HG02798 (cell line): ENCODE measurements around the gene DUX4.
"Not testable (repeated sequence)": the region's sequence is repeated elsewhere in the genome, so short reads cannot be mapped to it uniquely, and the experiment has no call there.

Experiments used
- ATAC-seq: cut with Tn5 transposase; IDR thresholded peaks from one replicate; pipeline ENCODE4 v1.9.1; 2021; ENCODE audit warnings: mild to moderate bottlenecking; ENCODE audit not compliant: unreplicated experiment, poor library complexity

DUX4 gene

DNA sequence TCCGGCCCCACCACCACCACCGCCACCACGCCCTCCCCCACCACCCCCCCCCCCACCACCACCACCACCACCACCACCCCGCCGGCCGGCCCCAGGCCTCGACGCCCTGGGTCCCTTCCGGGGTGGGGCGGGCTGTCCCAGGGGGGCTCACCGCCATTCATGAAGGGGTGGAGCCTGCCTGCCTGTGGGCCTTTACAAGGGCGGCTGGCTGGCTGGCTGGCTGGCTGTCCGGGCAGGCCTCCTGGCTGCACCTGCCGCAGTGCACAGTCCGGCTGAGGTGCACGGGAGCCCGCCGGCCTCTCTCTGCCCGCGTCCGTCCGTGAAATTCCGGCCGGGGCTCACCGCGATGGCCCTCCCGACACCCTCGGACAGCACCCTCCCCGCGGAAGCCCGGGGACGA, at the start of gene DUX4:
Gene DUX4 (plus strand): TSS at position 347 of the 400 bp plus-strand sequence. CDS start 0 bp downstream, at position 347.
- ATAC-seq, result not testable (repeated sequence)

DNA sequence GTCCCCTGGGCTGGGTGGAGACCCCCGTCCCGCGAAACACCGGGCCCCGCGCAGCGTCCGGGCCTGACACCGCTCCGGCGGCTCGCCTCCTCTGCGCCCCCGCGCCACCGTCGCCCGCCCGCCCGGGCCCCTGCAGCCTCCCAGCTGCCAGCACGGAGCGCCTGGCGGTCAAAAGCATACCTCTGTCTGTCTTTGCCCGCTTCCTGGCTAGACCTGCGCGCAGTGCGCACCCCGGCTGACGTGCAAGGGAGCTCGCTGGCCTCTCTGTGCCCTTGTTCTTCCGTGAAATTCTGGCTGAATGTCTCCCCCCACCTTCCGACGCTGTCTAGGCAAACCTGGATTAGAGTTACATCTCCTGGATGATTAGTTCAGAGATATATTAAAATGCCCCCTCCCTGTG, 1.9 kb downstream of the DUX4 start:
- not testable (repeated sequence) for ATAC-seq

DNA sequence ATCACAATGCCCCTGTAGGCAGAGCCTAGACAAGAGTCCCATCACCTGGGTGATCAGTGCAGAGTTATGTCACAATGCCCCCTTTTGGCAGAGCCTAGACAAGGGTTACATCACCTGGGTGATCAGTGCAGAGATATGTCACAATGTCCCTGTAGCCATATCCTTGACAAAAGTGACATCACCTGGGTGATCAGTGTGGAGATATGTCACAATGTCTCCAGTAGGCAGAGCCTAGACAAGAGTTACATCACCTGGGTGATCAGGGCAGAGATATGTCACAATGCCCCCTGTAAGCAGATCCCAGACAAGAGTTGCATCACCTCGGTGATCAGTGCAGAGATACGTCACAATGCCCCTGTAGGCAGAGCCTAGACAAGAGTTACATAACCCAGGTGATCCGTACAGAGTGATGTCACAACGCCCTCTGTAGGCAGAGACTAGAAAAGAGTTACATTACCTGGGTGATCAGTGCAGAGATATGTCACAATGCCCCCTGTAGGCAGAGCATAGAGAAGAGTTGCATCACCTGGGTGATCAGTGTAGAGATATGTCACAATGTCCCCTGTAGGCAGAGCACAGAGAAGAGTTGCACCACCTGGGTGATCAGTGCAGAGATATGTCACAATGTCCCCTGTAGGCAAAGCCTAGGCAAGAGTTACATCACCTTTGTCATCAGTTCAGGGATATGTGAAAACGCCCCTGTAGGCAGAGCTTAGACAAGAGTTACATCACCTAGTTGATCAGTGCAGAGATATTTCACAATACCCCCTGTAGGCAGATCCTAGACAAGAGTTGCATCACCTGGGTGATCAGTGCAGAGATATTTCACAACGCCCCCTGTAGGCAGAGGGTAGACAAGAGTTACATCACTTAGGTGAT, 4.4 kb downstream of the DUX4 start:
- not testable (repeated sequence) for ATAC-seq

DNA sequence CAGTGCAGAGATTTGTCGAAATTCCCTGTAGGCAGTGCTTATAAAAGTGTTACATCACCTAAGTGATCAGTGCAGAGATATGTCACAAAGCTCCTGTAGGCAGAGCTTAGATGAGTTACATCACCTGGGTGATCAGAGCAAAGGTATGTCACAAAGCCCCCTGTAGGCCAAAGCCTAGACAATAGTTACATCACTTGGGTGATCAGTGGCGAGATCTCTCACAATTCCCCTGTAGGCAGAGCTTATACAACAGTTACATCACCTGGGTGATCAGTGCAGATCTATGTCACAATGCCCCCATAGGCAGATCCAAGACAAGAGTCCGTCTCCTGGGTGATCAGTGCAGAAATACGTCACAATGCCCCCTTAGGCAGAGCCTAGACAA, 5.0 kb downstream of the DUX4 start:
- ATAC-seq, result not testable (repeated sequence)

DNA sequence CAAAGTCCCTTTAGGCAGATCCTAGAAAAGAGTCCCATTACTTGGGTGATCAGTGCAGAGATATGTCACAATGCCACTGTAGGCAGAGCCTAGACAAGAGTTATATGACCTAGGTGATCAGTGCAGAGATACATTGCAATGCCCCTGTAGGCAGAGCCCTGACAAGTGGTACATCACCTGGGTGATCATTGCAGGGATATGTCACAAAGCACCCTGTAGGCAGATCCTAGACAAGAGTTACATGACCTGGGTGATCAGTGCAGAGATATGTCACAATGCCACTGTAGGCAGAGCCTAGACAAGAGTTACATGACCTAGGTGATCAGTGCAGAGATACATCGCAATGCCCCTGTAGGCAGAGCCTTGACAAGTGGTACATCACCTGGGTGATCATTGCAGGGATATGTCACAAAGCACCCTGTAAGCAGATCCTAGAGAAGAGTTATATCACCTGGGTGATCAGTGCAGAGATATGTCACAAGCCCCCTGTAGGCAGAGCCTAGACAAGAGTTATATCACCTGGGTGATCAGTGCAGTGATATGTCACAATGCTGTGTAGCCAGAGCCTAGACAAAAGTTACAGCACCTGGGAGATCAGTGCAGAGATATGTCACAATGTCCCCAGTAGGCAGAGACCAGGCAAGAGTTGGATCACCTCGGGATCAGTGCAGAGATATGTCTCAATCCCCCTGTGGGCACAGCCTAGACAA, 5.6 kb downstream of the DUX4 start:
- ATAC-seq, result peak; percentile 64

DNA sequence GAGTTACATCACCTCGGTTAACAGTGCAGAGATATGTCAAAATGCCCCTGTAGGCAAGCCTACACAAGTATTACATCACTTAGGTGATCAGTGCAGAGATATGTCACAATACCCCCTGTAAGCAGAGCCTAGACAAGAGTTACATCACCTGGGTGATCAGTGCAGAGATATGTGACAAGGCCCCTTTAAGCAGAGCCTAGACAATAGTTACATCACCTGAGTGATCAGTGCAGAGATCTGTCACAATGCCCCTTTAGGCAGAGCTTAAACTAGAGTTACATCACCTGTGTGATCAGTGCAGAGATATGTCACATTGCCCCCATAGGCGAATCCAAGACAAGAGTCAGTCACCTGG, 6.1 kb downstream of the DUX4 start:
- ATAC-seq, result not testable (repeated sequence)

DNA sequence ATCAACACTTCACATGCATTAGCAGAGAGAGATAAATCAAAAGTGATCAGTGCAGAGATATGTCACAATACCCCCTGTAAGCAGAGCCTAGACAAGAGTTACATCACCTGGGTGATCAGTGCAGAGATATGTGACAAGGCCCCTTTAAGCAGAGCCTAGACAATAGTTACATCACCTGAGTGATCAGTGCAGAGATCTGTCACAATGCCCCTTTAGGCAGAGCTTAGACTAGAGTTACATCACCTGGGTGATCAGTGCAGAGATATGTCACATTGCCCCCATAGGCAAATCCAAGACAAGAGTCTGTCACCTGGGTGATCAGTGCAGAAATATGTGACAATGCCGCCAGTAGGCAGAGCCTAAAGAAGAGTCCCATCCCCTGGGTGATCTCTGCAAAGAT, 7.4 kb downstream of the DUX4 start:
- not testable (repeated sequence) for ATAC-seq

DNA sequence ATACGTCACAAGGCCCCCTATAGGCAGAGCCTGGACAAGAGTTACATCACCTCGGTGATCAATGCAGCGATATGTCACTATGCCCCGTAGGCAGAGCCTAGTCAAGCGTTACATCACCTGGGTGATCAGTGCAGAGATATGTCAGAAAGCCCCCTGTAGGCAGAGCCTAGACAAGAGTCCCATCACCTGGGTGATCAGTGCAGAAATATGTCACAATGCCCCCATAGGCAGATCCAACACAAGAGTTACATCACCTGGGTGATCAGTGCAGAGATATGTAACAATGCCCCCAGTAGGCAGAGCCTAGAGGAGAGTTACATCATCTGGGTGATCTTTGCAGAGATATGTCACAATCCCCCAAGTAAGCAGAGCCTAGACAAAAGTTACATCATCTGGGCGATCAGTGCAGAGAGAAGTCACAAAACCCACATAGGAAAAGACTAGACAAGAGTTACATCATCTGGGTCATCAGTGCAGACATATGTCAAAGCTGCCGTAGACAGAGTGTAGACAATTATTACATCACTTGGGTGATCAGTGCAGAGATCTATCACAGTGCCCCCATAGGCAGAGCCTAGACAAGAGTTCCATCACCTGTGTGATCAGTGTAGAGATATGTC, 8.0 kb downstream of the DUX4 start:
- not testable (repeated sequence) for ATAC-seq

DNA sequence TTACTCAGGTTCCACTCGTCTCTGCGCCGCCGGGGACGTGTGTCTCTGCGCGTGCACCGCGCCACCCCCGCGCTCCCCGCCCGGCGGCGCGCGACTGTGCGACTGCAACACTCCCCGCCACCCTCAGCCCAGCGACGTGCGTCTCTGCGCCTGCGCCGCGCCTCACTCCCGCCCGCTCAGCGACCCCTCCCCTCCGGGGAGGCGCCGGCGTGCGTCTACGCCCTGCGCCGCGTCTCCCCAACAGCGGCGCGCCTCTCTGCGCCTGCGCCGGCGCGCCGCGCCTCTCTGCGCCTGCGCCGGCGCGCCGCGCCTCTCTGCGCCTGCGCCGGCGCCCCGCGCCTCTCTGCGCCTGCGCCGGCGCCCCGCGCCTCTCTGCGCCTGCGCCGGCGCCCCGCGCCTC, 29.9 kb downstream of the DUX4 start:
- not testable (repeated sequence) for ATAC-seq
